GM21423 (cell line): ENCODE measurements around the gene C5orf63.
"Not testable (repeated sequence)": the region's sequence is repeated elsewhere in the genome, so short reads cannot be mapped to it uniquely, and the experiment has no call there.

Source experiments
- ATAC-seq: cut with Tn5 transposase; IDR thresholded peaks from one replicate; pipeline ENCODE4 v1.9.1; 2021; ENCODE audit warnings: mild to moderate bottlenecking, moderate library complexity; ENCODE audit not compliant: unreplicated experiment

Gene C5orf63

GRCh38 chr5:127010362-127010761, 62.9 kb downstream of the C5orf63 start:
- ATAC-seq: no peak

- ATAC-seq: no peak
These were observed 63.5 kb downstream of the C5orf63 start for GRCh38 chr5:127009784-127010183.

DNA sequence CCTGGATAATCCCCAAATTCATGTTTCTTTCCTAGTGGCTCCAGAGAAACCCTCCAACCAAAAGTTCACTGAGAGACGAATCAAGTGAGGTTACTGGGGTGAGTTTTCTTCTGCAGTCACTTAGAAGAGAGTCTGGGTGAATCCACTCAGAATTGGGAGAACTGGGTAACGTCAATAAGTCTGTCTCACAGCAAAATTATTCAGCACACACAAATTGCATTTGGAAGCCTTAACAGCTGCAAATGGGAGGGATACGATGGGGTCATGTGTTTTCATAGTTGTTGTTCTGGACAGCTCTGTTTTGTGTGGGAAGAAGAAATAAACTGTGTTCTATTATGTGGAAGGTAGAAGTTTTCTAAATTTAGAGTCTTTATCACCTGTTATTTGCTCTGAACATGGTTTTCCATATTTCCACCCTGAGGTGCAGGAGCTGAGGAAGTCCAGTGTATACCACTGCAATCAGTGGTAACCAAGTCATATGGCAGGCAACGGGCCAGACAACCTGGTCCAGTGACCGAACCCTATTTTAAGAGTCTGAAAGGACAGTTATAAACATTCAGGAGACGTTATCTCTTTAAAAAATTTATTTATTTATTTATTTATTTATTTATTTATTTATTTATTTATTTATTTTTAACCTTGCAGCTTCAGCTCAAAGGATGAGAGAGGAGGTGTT, 64.9 kb downstream of the C5orf63 start:
- no peak for ATAC-seq

DNA sequence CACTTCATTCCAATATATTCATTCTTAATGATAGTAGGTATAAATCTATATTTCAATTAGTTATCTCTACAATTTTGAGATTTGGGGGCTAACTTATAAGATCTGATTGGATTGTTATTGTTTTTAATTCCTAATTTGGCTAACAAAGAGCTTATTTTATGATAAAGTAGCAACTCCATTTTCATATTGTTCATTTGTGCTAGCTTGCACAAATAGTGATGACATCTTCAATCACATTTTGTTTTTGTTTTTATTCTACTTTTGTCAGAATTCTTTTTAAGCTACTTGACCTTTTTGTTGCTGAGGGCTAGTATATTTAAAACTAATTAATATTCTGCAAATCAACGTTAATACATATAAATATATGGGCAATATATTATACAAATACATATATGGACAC, 65.8 kb downstream of the C5orf63 start:
- no peak for ATAC-seq

- ATAC-seq: no peak
These were observed 66.6 kb downstream of the C5orf63 start for GRCh38 chr5:127006744-127007143.

DNA sequence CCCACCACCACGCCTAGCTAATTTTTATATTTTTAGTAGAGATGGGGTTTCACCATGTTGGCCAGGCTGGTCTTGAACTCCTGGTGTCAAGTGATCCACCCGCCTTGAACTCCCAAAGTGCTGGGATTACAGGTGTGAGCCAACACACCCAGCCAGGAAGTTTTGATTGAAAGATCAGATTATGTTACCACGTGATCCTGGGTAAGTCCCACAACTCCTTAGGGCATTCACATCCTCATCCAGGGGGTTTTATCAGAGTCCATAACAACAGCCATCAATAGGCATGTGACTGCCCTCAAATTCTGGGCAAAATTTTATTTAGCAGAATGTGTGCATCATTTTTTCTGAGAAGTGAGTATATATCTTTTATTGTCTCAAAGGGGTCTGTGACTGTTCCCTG, 68.0 kb downstream of the C5orf63 start:
- not testable (repeated sequence) for ATAC-seq

GRCh38 chr5:127004721-127005120, 68.6 kb downstream of the C5orf63 start:
- ATAC-seq: no peak

DNA sequence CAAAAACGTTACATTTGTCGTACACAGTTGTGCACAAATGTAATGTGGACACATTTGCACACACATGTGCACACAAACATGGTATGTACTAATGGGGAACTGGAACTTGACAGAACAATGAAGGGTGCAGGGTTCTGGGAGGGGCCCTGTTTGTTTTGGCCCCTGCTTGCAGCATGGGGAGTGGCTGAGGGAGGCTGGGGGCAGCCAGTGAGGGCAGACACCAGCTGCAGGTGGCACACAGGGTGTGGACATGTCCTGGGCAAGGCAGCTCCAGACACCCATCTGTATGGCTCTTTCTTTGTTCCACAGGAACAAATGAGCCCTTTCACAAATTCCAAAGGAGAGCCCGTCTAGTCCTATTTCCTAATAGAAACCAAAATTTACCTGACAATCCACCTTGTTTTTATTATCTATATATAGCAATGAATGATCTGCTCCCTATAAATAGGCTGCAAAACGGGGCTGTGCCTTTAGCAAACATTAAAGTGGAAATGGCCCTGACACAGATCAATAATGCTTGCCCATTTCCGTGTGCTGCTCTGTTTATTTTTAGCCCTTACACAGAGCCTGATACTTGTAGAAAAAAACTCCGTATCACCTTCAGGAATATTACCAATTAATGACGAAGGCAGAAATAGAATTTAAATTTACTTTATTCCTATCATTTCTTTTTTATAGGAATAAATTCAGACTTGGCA, 69.4 kb downstream of the C5orf63 start:
- no peak for ATAC-seq

- ATAC-seq: no peak
These were observed 70.9 kb downstream of the C5orf63 start for GRCh38 chr5:127002390-127002789.

GRCh38 chr5:127001621-127002296, 71.5 kb downstream of the C5orf63 start:
- ATAC-seq: no peak
